K562 (cell line): Measurements from ENCODE around the gene KRT39. TPM values are rescaled to one million over a fixed set of nuclear protein-coding genes. Genes with fewer than 3 reads are reported as not detected.

ENCODE experiments used
- ATAC-seq: fragments of 200-7000 bp; cut with Tn5 transposase; 3 replicates; pipeline ENCODE4 v1.9.1; 2020; ENCODE audit warnings: moderate library complexity
- BruUV-seq: library from RNA; stranded (reverse); fragments of 400-500 nt; replicated peaks from 2 replicates; lab custom pipeline; 2021; lab: Mats Ljungman, UMichigan
- CTCF ChIA-PET: fragments of 300-600 bp; formaldehyde crosslinking; extraction: SDS; loops from one replicate; lab custom pipeline; 2021; ENCODE audit warnings: low intra/inter-chr PET ratio; lab: Yijun Ruan, JAX
- POLR2A ChIA-PET: fragments of 300-600, 350-650 bp; sonication (Branson Sonifier 250); formaldehyde crosslinking; extraction: SDS; loops from one replicate; lab custom pipeline; 2021; ENCODE audit warnings: antibody characterized with exemption, inconsistent platforms; lab: Yijun Ruan, JAX
- DNase-seq, 4 experiments: peaks; one replicate each; pipeline versions ENCODE4 v3.0.0 to v3.0.0-alpha.2; 2011 to 2018; ENCODE audit warnings: low spot score in 3 of 4, mixed read lengths in 3 of 4; ENCODE audit errors: extremely low read depth in 1 of 4
- FAIRE-seq: peaks from 2 replicates; lab custom pipeline; 2011; peaks lifted over from hg19 to GRCh38; lab: Jason Lieb, UNC
- H2AFZ ChIP-seq: 2 replicates; pipeline ENCODE4 v1.6.0; 2011; ENCODE audit warnings: low read depth, low read length, control low read depth, inconsistent platforms
- H3K27ac ChIP-seq: fragments of 200-600 bp; 3 replicates; pipeline ENCODE4 v1.8.0; 2011; ENCODE audit warnings: low read depth, mild to moderate bottlenecking, control low read depth, inconsistent platforms, low read length, moderate library complexity, mixed read lengths; ENCODE audit errors: extremely low read depth
- H3K27me3 ChIP-seq, 2 experiments: fragments of 300-600 bp in 1 of 2; 2 replicates in 1 of 2; 3 replicates in 1 of 2; pipeline versions ENCODE4 v1.6.0 to v1.8.0; 2011; ENCODE audit warnings: inconsistent platforms in 2 of 2, low read length in 2 of 2, mild to moderate bottlenecking in 1 of 2, mixed read lengths in 1 of 2, moderate library complexity in 1 of 2; ENCODE audit not compliant: control insufficient read depth in 2 of 2, insufficient read depth in 2 of 2
- H3K36me3 ChIP-seq: fragments of 300-600 bp; 3 replicates; pipeline ENCODE4 v1.8.0; 2011; ENCODE audit warnings: mild to moderate bottlenecking, low read length, inconsistent platforms; ENCODE audit not compliant: control insufficient read depth, insufficient read depth
- H3K4me1 ChIP-seq, 2 experiments: fragments of 200-600 bp in 1 of 2; replicated peaks in 1 of 2; 2 replicates in 1 of 2; 3 replicates in 1 of 2; pipeline versions ENCODE4 v1.5.1 to v1.8.0; 2011; ENCODE audit warnings: inconsistent platforms in 2 of 2, low read length in 2 of 2, mild to moderate bottlenecking in 1 of 2, mixed read lengths in 1 of 2, moderate library complexity in 1 of 2; ENCODE audit not compliant: control insufficient read depth in 2 of 2, insufficient read depth in 2 of 2
- H3K4me2 ChIP-seq: 2 replicates; pipeline ENCODE4 v1.6.1; 2011; ENCODE audit warnings: low read length, control low read depth, inconsistent platforms, mixed read lengths; ENCODE audit not compliant: insufficient read depth
- H3K4me3 ChIP-seq: fragments of 200-600 bp; sonication (generic), shearing (Covaris generic); 2 replicates; pipeline ENCODE4 v1.5.1; 2016; ENCODE audit warnings: control low read depth, inconsistent platforms
- H3K79me2 ChIP-seq: fragments of 200-600 bp; 3 replicates; pipeline ENCODE4 v1.8.0; 2011; ENCODE audit warnings: low read length, inconsistent platforms; ENCODE audit not compliant: control insufficient read depth, insufficient read depth
- H3K9ac ChIP-seq, 2 experiments: 2 replicates each; pipeline versions ENCODE4 v1.6.0 to v1.6.1; 2011; ENCODE audit warnings: low read depth in 2 of 2, low read length in 2 of 2, control low read depth in 1 of 2, inconsistent platforms in 1 of 2, mild to moderate bottlenecking in 1 of 2, mixed read lengths in 1 of 2; ENCODE audit not compliant: insufficient read depth in 1 of 2
- H3K9me1 ChIP-seq: one replicate; pipeline ENCODE4 v1.6.0; 2011; ENCODE audit warnings: inconsistent platforms, mild to moderate bottlenecking, low read length, moderate library complexity; ENCODE audit not compliant: control insufficient read depth, insufficient read depth
- H3K9me3 ChIP-seq: replicated peaks from 2 replicates; pipeline ENCODE4 v1.5.1; 2011; ENCODE audit warnings: low read depth, low read length, inconsistent platforms; ENCODE audit not compliant: control insufficient read depth, insufficient read depth
- H4K20me1 ChIP-seq: replicated peaks from 2 replicates; pipeline ENCODE4 v1.6.1; 2011; ENCODE audit warnings: low read length, inconsistent platforms, mixed read lengths; ENCODE audit not compliant: control insufficient read depth, insufficient read depth
- ASH1L ChIP-seq: fragments of 450-650 bp; IDR thresholded peaks from 2 replicates; pipeline ENCODE4 v1.6.1; 2018; ENCODE audit warnings: borderline replicate concordance, mild to moderate bottlenecking, low read depth; ENCODE audit not compliant: partially characterized antibody
- ATF1 ChIP-seq, 2 experiments: fragments of 450-650 bp in 1 of 2; IDR thresholded peaks; 2 replicates each; pipeline ENCODE4 v1.6.1; 2016; ENCODE audit warnings: missing compliant biosample characterization in 1 of 2, missing genetic modification characterization in 1 of 2
- BDP1 ChIP-seq: IDR thresholded peaks from 3 replicates; pipeline ENCODE4 v1.6.1; 2011; ENCODE audit not compliant: insufficient read length, insufficient read depth
- BRF1 ChIP-seq: IDR thresholded peaks from 3 replicates; pipeline ENCODE4 v1.6.1; 2011; ENCODE audit warnings: borderline replicate concordance, mild to moderate bottlenecking; ENCODE audit not compliant: insufficient read length; ENCODE audit errors: extremely low read depth
- FOXA3 ChIP-seq, 2 experiments: fragments of 450-650 bp in 1 of 2; sonication (generic) in 1 of 2; formaldehyde crosslinking; IDR thresholded peaks in 1 of 2; conservative IDR thresholded peaks in 1 of 2; 2 replicates each; pipeline versions ENCODE4 v1.4.0 to v1.8.0; 2020 to 2022; ENCODE audit warnings: mild to moderate bottlenecking in 2 of 2, missing genetic modification reagents in 1 of 2
- HEY1 ChIP-seq: fragments of 250-450 bp; sonication (Bioruptor Pico); IDR thresholded peaks from 2 replicates; pipeline ENCODE4 v1.5.0; 2020; ENCODE audit warnings: mild to moderate bottlenecking, moderate library complexity, borderline replicate concordance
- NR3C1 ChIP-seq: sonication (generic); formaldehyde crosslinking; IDR thresholded peaks from 2 replicates; pipeline ENCODE4 v1.8.1; 2022; ENCODE audit warnings: missing genetic modification reagents
- PML ChIP-seq: IDR thresholded peaks from 2 replicates; pipeline ENCODE4 v1.6.1; 2012; ENCODE audit warnings: low read length, inconsistent platforms
- POLR2A ChIP-seq: fragments of 450-650 bp; conservative IDR thresholded peaks from 2 replicates; pipeline ENCODE4 v1.6.1; 2016
- SPI1 ChIP-seq: IDR thresholded peaks from 2 replicates; pipeline ENCODE4 v1.6.1; 2011; ENCODE audit warnings: low read depth, low read length, control low read depth, borderline replicate concordance
- TRIM28 ChIP-seq: fragments of 450-650 bp; IDR thresholded peaks from 2 replicates; pipeline ENCODE4 v1.6.1; 2017
- ZNF778 ChIP-seq: fragments of 450-650 bp; formaldehyde crosslinking; IDR thresholded peaks from 2 replicates; pipeline ENCODE4 v1.4.0; 2020; ENCODE audit warnings: mild to moderate bottlenecking, moderate library complexity
- WGBS: fragments of 100-300 bp; shearing (Covaris generic); methylation state at CpG from one replicate; pipeline ENCODE4 v1.1.6; 2016; ENCODE audit warnings: low coverage, mixed read lengths; ENCODE audit not compliant: insufficient coverage; ENCODE audit errors: missing lambda C conversion rate; 5-methylcytosine and 5-hydroxymethylcytosine counted together
- in situ Hi-C: fragments of 300-500 bp; cut with MboI; formaldehyde crosslinking; loops from 4 replicates; pipeline ENCODE4 v1.15.0; 2018; ENCODE audit warnings: inconsistent platforms, mixed read lengths
- intact Hi-C: fragments of 100-400 bp; cut with micrococcal nuclease; formaldehyde crosslinking; loops from 2 replicates; pipeline ENCODE4 v1.14.2; 2022
- polyA plus RNA-seq, 8 experiments: library from polyadenylated mRNA; depleted of rRNA in 4 of 8; stranded (reverse) in 5 of 8; unstranded in 3 of 8; fragments of >200 nt; fragmentation: Nextera tagmentation in 2 of 8; fragmentation: Illumina TruSeq in 1 of 8; extraction: Ambion mirVana in 2 of 8; extraction: Trizol in 1 of 8; gene quantifications; 2 replicates each; pipeline versions ENCODE4 v1.2.1 to v1.2.3, GENCODE V29; 2011 to 2014; ENCODE audit warnings: inconsistent platforms in 1 of 8, missing spikeins in 1 of 8
- total RNA-seq, 7 experiments: library from RNA; depleted of rRNA in 6 of 7; stranded (reverse); fragments of >200 nt in 6 of 7; fragmentation: Illumina TruSeq in 2 of 7; extraction: Trizol in 2 of 7; gene quantifications; 2 replicates each; pipeline versions ENCODE4 v1.2.1 to v1.2.3, GENCODE V29; 2011 to 2021; ENCODE audit warnings: low replicate concordance in 1 of 7
- TF ChIP-seq, protein P1 (sequence below): sonication (generic); formaldehyde crosslinking; IDR thresholded peaks from 2 replicates; pipeline ENCODE4 v1.8.1; 2023; ENCODE audit warnings: mild to moderate bottlenecking, missing genetic modification reagents
- TF ChIP-seq, protein P2 (sequence below): sonication (generic); formaldehyde crosslinking; IDR thresholded peaks from 2 replicates; pipeline ENCODE4 v1.8.1; 2023; ENCODE audit warnings: mild to moderate bottlenecking, missing genetic modification reagents

The KRT39 gene
- total and polyA plus RNA-seq, 9 of the 15 experiments (the other 6 are each of a cell fraction or from before 2014, with no cell fraction given) = not detected

DNA sequence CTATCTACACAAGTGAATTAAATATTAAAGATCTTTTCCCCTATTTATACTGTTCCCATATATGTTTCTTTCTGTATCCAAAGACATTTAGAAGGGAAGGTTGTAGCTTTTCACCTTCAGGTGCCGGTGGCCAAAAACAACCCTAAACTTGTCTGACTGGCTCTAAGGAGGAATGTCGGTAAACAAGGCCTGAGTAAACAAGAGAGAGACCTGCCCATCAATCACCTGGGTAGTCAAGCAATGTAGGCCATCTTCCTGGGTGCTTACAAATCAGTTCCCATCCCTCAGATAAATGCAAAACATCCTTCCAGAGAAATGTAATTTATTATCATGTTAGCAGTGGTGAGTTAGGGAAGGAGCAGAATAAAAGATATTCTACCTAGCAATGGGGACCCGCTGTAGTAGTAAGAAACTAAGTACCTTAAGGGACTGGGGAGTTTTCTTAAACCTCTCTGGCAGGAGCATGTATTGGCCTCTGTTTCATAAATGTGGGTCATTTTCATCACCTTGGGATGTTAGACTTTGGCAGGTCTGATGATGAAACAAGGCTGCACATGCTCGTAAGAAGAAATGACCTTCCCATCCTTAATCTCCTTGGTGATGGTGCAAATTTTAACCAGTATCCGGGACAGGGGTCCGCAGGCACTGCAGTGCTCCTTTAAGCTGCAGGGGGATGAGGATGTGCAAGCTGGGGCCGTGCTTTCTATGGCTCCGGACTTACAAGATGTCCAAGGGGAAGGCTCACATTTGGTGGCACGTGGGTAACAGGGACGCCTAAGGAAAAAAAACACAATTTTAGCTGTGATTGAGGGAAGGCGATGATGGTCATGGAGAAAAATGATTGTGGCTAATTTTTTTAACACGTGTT lies 8.4 kb downstream of the KRT39 start (continued):
- TF ChIP-seq PML (no peak), HEY1 (CRISPR knock-in tag) (no peak), ATF1 (CRISPR knock-in tag; IDR thresholded peaks at IDR 0.05) (no peak), ATF1 (tag; IDR thresholded peaks at IDR 0.05) (no peak)
- TF ChIP-seq, protein P1, sequence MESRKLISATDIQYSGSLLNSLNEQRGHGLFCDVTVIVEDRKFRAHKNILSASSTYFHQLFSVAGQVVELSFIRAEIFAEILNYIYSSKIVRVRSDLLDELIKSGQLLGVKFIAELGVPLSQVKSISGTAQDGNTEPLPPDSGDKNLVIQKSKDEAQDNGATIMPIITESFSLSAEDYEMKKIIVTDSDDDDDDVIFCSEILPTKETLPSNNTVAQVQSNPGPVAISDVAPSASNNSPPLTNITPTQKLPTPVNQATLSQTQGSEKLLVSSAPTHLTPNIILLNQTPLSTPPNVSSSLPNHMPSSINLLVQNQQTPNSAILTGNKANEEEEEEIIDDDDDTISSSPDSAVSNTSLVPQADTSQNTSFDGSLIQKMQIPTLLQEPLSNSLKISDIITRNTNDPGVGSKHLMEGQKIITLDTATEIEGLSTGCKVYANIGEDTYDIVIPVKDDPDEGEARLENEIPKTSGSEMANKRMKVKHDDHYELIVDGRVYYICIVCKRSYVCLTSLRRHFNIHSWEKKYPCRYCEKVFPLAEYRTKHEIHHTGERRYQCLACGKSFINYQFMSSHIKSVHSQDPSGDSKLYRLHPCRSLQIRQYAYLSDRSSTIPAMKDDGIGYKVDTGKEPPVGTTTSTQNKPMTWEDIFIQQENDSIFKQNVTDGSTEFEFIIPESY = no peak

DNA sequence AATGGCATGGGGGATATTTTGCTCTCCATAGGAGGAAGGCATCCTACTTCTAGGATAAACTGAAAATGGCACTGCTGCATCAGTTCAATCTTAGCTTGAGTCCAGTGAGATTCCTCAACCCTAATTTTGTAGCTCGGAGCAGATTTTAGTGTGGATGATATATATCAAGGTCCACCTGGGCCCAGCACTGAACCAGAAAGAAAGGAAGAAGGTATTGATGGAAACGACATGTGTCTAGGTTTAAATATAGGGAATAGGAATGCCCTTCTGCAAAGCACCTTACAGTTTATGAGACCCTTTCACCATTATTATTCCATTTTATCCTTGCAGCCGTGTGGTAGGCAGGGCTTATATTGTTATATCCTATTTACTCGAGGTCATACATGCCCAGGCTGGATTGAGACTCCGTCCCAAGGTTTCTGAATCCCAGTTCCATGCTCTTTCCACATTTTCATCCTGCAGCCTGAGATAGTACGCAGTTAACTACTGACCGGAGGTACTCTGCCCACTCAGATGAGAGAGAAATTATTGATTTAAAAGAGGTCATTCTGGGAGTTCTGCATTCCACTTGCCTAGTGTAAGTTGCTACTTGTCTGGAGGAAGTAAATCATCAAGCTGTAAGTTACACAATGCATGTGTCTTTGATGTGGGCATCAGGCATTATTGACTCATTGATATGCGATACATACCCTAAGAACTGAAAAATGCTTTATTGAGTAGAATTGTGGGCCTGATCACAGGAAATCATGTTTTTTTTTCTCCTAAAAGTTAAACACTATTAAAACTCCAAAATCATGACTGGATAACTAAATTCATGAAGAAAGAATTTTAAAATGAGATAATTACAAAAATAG lies 10.1 kb downstream of the KRT39 start:
- Histone ChIP-seq H3K27me3 (peaks cover 0 to 10% of the 10 kb centered on the region in 2 experiments; a peak in 3 of 5 replicates), H3K9ac (no peak overlapping the region), H3K4me2 (no peak overlapping the region), H3K9me3 (no peaks in the 10 kb centered on the region), H3K27ac (no peak overlapping the region), H3K4me1 (no peaks in the 10 kb centered on the region), H3K79me2 (no peaks in the 10 kb centered on the region), H3K9me1 (no peaks in the 10 kb centered on the region), H3K36me3 (no peaks in the 10 kb centered on the region), H3K4me3 (no peak overlapping the region), H4K20me1 (no peaks in the 10 kb centered on the region), H2AFZ (no peak overlapping the region)
- ATAC-seq (no peak), DNase-seq (no peak), FAIRE-seq (no peak)
- WGBS = 8% methylated on average over 8 of the region's 8 CpGs
- BruUV-seq = no TSS peak
- ChIA-PET CTCF (no interaction called here), POLR2A (no interaction called here)
- in situ Hi-C loops (no loop called here), intact Hi-C loops (no loop called here)
- TF ChIP-seq SPI1 = no peak
- TF ChIP-seq TRIM28 = no peak
- TF ChIP-seq, protein P2, sequence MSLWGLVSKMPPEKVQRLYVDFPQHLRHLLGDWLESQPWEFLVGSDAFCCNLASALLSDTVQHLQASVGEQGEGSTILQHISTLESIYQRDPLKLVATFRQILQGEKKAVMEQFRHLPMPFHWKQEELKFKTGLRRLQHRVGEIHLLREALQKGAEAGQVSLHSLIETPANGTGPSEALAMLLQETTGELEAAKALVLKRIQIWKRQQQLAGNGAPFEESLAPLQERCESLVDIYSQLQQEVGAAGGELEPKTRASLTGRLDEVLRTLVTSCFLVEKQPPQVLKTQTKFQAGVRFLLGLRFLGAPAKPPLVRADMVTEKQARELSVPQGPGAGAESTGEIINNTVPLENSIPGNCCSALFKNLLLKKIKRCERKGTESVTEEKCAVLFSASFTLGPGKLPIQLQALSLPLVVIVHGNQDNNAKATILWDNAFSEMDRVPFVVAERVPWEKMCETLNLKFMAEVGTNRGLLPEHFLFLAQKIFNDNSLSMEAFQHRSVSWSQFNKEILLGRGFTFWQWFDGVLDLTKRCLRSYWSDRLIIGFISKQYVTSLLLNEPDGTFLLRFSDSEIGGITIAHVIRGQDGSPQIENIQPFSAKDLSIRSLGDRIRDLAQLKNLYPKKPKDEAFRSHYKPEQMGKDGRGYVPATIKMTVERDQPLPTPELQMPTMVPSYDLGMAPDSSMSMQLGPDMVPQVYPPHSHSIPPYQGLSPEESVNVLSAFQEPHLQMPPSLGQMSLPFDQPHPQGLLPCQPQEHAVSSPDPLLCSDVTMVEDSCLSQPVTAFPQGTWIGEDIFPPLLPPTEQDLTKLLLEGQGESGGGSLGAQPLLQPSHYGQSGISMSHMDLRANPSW (CRISPR knock-in tag) = no peak
- no peak for TF ChIP-seq ZNF778 (CRISPR knock-in tag)
- TF ChIP-seq NR3C1 = no peak
- TF ChIP-seq ASH1L = no peak
- TF ChIP-seq BRF1 = no peak
- TF ChIP-seq POLR2A = no peak
- no peak for TF ChIP-seq FOXA3 (CRISPR knock-in tag; conservative IDR thresholded peaks at IDR 0.05 in 1 of 2, IDR thresholded peaks at IDR 0.05 in 1 of 2)
- no peak for TF ChIP-seq BDP1
